VCaP (cell line): ENCODE data around the gene DMRTC2.

Source experiments
- H3K27ac ChIP-seq: fragments of 450-650 bp; 2 replicates; pipeline ENCODE4 v1.5.1; 2017
- CTCF ChIP-seq: fragments of 450-650 bp; conservative IDR thresholded peaks from 2 replicates; pipeline ENCODE4 v1.5.1; 2017; ENCODE audit warnings: mild to moderate bottlenecking, moderate library complexity

Gene DMRTC2

GRCh38 chr19:41894350-41894749, 49.5 kb downstream of the DMRTC2 start:
- TF ChIP-seq CTCF: no peak
- H3K27ac ChIP-seq: no peak overlapping the region

- TF ChIP-seq CTCF: peak; percentile 51
- H3K27ac ChIP-seq: no peak overlapping the region
Observed at GRCh38 chr19:41895745-41896580, 51.1 kb downstream of the DMRTC2 start.

- H3K27ac ChIP-seq: no peak overlapping the region
- no peak for TF ChIP-seq CTCF
Observed at GRCh38 chr19:41896581-41896942, 51.7 kb downstream of the DMRTC2 start.

GRCh38 chr19:41897181-41897580, 52.3 kb downstream of the DMRTC2 start:
- no peak for TF ChIP-seq CTCF
- no peak overlapping the region for H3K27ac ChIP-seq

- H3K27ac ChIP-seq: no peak overlapping the region
- no peak for TF ChIP-seq CTCF
Observed at GRCh38 chr19:41897820-41898219, 53.0 kb downstream of the DMRTC2 start.

- TF ChIP-seq CTCF: no peak
- H3K27ac ChIP-seq: no peak overlapping the region
Observed at GRCh38 chr19:41898235-41898634, 53.4 kb downstream of the DMRTC2 start.
